Stimulated activated CD8-positive, alpha-beta memory T cell treated with anti-CD3 and anti-CD28 coated beads, Interleukin-4, amount 100 ng/mL, for 4 hours (primary cell): ENCODE measurements around the gene PGBD4.
"Not testable (repeated sequence)": the region's sequence is repeated elsewhere in the genome, so short reads cannot be mapped to it uniquely, and the experiment has no call there.

Source experiments
- DNase-seq, 2 donors: peaks; one replicate each; pipeline ENCODE4 v3.0.0-alpha.2; 2020; ENCODE audit warnings: low read depth in 2 of 2, low spot score in 1 of 2

The PGBD4 gene

GRCh38 chr15:34111488-34111887 lies 9.6 kb downstream of the PGBD4 start:
- no peak for DNase-seq

DNA sequence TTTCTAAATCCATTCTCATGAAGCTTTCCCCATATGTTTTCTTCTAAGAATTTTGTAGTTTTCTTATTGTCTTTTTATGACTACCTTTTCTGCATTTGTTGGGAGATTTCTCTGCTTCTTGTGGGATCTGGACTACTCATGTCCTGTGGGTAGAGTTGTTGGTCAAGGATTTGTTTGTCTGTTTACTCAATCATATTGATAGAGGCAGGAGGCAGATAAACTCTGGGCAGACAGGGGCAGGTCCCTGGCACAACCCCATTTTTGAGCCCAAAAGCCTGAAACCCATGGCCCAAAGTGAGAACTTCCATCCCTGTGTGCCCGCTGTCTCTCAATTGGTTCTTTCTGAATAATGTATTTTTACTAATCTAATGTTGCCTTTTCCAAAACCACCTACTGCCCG lies 12.3 kb downstream of the PGBD4 start:
- DNase-seq, result no peak

GRCh38 chr15:34114739-34115138 lies 12.9 kb downstream of the PGBD4 start:
- no peak for DNase-seq

DNA sequence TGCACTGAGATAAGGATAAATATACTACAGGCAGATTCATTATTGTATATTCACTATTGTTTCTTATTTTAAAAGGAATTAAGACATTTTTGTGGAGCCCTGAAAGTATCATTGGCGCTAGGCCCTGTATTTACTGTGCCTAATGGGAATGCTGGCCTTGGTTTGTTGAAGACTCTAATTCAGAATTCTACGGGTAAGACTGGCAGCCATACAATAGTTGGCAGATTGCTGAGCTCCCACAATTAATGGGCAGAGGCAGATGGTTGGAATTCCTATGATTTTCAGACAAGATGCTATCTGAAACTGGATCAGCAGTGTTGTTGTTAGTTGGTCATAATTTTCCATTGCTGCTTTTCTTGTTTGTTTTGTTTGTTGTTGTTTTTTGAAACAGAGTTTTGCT lies 14.7 kb downstream of the PGBD4 start:
- DNase-seq, result no peak

DNA sequence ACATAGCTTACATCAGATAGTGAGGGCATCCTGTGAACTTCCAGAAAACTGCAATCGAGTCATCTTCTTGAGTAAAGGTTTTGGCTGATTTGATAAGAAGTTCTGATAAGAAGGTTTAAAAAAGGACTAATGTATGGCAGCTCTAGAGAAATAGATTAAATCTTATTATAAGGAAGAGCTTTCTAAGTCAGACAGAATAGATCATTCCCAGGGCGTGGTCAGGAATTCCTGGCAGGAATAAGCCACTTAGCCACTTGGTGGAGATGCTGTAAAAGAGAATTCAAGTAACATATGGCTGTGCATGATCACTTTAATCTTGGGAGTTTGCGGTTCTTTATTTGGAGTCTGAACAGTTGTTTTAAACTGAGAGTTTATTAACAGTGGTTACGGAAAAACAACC lies 17.4 kb downstream of the PGBD4 start:
- no peak for DNase-seq

DNA sequence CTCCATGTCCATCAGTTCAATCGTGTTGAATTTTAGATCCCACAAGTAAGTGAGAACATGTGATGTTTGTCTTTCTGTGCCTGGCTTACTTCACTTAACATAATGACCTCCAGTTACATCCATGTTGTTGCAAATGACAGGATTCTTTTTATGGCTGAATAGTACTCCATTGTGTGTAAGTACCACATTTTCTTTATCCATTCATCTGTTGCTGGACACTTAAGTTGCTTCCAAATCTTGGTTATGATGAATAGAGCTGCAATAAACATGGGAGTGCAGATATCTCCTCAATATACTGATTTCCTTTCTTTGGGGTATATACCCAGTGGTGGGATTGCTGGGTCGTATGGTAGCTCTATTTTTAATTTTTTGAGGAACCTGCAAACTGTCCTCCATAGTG lies 18.5 kb downstream of the PGBD4 start:
- DNase-seq, result not testable (repeated sequence)

DNA sequence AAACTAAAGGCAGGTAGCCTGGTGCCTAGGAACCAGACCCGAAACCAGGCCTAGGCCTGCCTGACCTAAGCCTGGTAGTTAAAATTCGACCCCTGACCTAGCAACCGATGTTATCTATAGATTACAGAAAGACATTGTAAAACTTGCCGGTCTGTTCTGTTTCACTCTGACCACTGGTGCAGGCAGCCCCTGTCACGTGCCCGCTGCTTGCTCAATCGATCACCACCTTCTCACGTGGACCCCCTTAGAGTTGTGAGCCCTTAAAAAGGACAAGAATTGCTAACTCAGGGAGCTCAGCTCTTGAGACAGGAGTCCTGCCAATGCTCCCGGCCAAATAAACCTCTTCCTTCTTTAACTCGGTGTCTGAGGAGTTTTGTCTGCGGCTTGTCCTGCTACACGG lies 19.9 kb downstream of the PGBD4 start:
- DNase-seq, result not testable (repeated sequence)

DNA sequence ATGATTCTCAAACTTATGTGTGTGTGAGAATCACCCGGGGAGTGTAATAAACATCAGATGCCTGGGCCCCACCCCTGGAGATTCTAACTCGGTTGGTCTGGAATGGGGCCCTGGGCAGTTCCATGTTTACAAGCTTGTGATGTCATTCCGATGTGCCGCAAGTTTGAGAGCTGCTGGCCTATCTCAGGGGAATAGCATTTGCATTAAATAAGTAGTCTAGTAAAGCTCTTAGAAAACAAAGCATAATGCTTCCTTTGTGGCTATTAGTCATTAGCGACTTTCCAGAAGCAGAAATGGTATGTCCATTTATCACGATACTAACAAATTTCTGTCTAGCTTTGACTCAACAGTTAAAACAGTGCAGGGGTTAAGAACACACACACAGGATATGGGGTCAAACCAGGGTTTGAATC lies 20.9 kb downstream of the PGBD4 start:
- no peak for DNase-seq

- DNase-seq, result no peak
Observed at GRCh38 chr15:34124651-34125050, 22.8 kb downstream of the PGBD4 start.

- no peak for DNase-seq
Observed at GRCh38 chr15:34125945-34126344, 24.1 kb downstream of the PGBD4 start.

GRCh38 chr15:34126522-34126921 lies 24.6 kb downstream of the PGBD4 start:
- no peak for DNase-seq

GRCh38 chr15:34128898-34129297 lies 27.0 kb downstream of the PGBD4 start:
- DNase-seq, result no peak

DNA sequence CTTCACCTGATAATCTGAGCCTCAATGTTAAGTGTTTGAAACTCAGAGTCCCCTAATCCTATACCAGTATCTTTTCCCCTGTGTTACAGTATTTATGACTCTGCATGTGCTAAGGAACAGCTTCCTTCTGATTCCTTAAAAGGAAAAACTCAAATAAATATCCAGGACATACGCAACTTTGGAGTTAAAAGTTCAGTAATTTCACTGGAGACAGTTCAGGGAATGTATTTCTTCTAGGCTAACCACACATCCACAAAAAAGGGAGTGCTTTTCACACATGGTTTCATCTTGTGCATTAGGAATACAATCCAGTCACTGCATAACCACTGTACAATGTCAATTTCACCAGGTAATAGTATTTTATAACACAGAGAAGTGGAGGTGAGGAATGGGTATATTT lies 31.0 kb downstream of the PGBD4 start:
- no peak for DNase-seq

DNA sequence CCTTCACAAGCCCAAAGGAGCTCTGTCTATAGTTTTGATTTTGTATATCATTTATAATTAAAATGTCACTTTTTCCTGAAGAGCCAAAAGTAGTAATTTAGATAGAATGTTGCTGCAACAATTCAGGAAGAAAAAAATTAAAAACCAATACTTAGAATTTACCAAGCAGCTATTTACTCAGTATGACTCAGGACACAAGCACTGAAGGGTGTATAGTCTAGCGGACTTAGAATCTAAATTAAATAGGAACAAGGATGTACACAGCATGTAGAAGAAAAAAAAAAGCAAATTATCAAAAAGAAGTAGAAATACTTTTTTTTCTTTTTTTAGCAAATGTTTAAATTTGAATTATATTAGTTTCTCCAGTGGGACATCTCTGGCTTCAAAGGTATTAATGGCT lies 31.6 kb downstream of the PGBD4 start:
- no peak for DNase-seq

DNA sequence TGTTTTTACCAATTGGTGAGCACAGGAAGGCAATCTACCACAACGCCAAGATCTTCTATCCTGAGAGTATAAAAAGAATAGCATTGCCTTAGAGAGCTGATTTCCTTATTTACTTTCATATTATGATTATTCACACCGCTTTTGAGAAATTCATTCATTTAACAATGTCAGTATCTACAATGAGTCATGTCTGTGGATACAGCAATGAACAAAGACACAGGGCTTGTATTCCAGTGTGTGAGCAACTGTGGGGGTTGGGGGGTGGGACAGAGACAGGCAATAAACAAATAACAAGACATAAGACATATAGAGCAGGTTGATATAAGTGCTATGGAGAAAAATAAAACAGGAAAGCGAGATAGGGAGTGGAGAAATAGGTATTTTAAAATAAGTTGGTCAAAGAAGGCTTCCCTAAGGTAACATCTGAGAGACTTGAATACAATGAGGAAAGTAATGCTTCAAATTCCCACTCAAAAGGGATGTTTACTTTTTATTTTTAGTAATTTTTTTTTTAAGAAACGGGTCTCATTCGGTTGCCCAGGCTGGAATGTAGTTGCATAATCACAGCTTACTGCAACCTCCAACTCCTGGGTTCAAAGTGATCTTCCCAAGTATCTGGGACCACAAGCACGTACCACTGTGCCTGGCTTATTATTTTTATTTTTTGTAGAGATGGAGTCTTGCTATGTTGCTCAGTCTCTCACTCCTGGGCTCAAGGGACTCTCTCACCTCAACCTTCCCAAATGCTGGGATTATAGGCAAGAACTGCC lies 45.7 kb downstream of the PGBD4 start:
- DNase-seq, result no peak

GRCh38 chr15:34154725-34155204 lies 52.9 kb downstream of the PGBD4 start:
- no peak for DNase-seq

DNA sequence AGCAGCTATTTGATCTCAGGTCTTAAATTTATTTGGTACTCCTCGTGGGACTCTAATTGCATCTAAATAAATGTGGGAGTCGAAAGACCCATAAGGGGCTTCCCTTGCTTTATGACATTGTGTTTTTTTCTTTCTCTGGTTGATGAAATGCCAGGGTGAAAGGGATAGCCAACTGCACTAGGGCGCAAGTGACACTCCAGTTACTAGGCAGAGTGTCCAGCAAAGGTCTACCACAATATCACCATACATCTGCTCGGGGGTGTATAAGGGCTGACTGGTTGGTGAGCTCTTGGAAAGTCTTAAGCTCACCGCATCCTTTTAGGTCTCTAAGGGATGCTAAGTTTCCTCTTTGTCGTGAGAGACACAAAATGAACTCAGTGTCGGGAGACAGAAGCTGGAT lies 54.0 kb downstream of the PGBD4 start:
- DNase-seq, result no peak
